ENCODE measurements around the gene KIDINS220.

GRCh38 chr2:8798393-8798792, 39.0 kb downstream of the KIDINS220 start:
- TF ChIP-seq CTCF (IDR thresholded peaks at IDR 0.05) = no peak
- no peak for TF ChIP-seq POLR2A (IDR thresholded peaks at IDR 0.05)

Measured in right lobe of liver (tissue), 4 donors.